HepG2 (cell line): ENCODE measurements around the gene RING1. TPM values are rescaled to one million over a fixed set of nuclear protein-coding genes. Genes with fewer than 3 reads are reported as not detected.

Source experiments
- AHDC1 ChIP-seq: sonication (generic); formaldehyde crosslinking; IDR thresholded peaks from 2 replicates; pipeline ENCODE4 v1.5.1; 2020; ENCODE audit warnings: mild to moderate bottlenecking, missing genetic modification reagents, borderline replicate concordance
- ATF3 ChIP-seq: sonication (generic); formaldehyde crosslinking; IDR thresholded peaks from 2 replicates; pipeline ENCODE4 v1.4.0; 2020; ENCODE audit warnings: missing genetic modification reagents
- E2F2 ChIP-seq: sonication (generic); formaldehyde crosslinking; IDR thresholded peaks from 2 replicates; pipeline ENCODE4 v1.4.0; 2020; ENCODE audit warnings: missing genetic modification reagents, borderline replicate concordance
- JUN ChIP-seq: sonication (generic); formaldehyde crosslinking; IDR thresholded peaks from 2 replicates; pipeline ENCODE4 v1.4.0; 2020; ENCODE audit warnings: mild to moderate bottlenecking, missing genetic modification reagents
- MLX ChIP-seq: IDR thresholded peaks from 2 replicates; pipeline ENCODE4 v1.6.1; 2016
- NFKBIZ ChIP-seq: IDR thresholded peaks from 2 replicates; pipeline ENCODE4 v1.6.1; 2018; ENCODE audit warnings: missing genetic modification reagents, missing compliant biosample characterization
- STAT5B ChIP-seq: sonication (generic); formaldehyde crosslinking; IDR thresholded peaks from 2 replicates; pipeline ENCODE4 v1.4.0; 2020; ENCODE audit warnings: missing genetic modification reagents
- ZBTB40 ChIP-seq, 2 experiments: fragments of 450-650 bp in 1 of 2; sonication (generic) in 1 of 2; formaldehyde crosslinking in 1 of 2; IDR thresholded peaks; 2 replicates each; pipeline versions ENCODE4 v1.6.1 to v1.8.0; 2016 to 2022; ENCODE audit warnings: antibody characterized with exemption in 1 of 2, mild to moderate bottlenecking in 1 of 2, missing genetic modification reagents in 1 of 2
- ZNF879 ChIP-seq: sonication (generic); formaldehyde crosslinking; IDR thresholded peaks from 2 replicates; pipeline ENCODE4 v1.8.1; 2023; ENCODE audit warnings: missing genetic modification reagents
- polyA plus RNA-seq, 8 experiments: library from polyadenylated mRNA; depleted of rRNA in 3 of 8; stranded (reverse) in 7 of 8; unstranded in 1 of 8; fragments of >200 nt; fragmentation: Illumina TruSeq in 4 of 8; extraction: Trizol in 4 of 8; gene quantifications; 2 replicates each; pipeline versions ENCODE4 v1.2.1 to v1.2.3, GENCODE V29; 2011 to 2016; ENCODE audit warnings: low read depth in 4 of 8, missing spikeins in 1 of 8, mixed read lengths in 1 of 8; ENCODE audit not compliant: insufficient read depth in 1 of 8
- total RNA-seq, 5 experiments: library from RNA; depleted of rRNA; stranded (reverse); fragments of >200 nt; fragmentation: Illumina TruSeq; extraction: Trizol; gene quantifications; 2 replicates each; pipeline ENCODE4 v1.2.3, GENCODE V29; 2016; ENCODE audit warnings: low read depth in 1 of 5

The RING1 gene
- total and polyA plus RNA-seq, 2 of the 13 experiments (the other 11 are each of a cell fraction or from before 2014, with no cell fraction given) = 23.9 to 33.6 TPM

DNA sequence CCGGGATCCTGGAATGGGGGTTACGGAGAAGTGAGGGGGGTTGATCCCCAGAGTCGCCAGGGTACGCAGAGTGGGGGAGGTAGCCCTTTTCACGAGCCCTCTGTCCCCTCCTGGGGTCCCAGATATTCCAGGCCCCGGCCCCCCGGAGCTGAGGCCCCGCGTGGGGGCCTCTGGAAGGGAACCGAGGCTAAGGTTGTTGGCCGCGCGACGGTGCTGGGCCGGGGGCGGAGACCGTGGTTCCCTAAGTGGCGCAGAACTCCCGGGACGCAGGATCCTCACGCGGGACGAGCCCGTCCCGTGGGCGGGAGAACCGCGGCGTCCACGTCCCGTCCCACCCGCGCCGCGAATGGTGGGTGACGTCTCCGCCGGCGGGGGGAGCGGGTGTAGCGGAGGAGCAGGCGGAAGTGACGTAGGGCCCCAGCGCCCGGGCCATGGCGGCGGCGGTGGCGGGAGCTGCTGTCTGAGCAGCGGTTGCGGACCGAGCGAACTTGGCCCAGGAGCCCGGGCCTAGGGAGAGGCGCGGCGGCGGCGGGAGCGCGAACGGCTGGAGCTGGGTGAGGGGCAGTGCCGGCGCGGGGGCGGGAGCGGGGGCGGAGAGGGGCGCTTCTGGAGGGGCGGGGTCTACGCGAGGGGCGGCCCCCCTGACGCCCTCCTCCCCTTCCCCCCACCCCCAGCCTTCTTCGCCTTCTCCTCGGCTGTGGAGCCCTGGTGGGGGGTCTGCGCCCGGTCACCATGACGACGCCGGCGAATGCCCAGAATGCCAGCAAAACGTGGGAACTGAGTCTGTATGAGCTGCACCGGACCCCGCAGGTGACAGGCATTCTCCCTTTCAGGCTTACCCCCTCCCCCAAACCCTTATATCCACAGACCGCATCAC lies at the start of gene RING1 (continued):
- peak; percentile 63; the same call in 1 of the 2 replicates for TF ChIP-seq E2F2 (CRISPR knock-in tag)
- TF ChIP-seq JUN (CRISPR knock-in tag) = no peak; the same call in 1 of the 2 replicates
- no peak for TF ChIP-seq AHDC1 (CRISPR knock-in tag)
- no peak for TF ChIP-seq ZBTB40 (IDR thresholded peaks at IDR 0.05)
- TF ChIP-seq ZBTB40 (CRISPR knock-in tag; IDR thresholded peaks at IDR 0.05) = peak; percentile 80; the same call in 1 of the 2 replicates
- TF ChIP-seq ATF3 = peak; percentile 83
- no peak; the same call in 1 of the 2 replicates for TF ChIP-seq MLX (CRISPR knock-in tag)
- no peak for TF ChIP-seq ZNF879
- TF ChIP-seq STAT5B (CRISPR knock-in tag) = peak; percentile 87
- peak; percentile 84 for TF ChIP-seq NFKBIZ (CRISPR knock-in tag)
